ENCODE results near the gene ZNF540. TPM values are rescaled to one million over a fixed set of nuclear protein-coding genes. Genes with fewer than 3 reads are reported as not detected.

The ZNF540 gene
- total RNA-seq, 2 experiments from 2014 or later = 11.6 to 12.0 TPM

- Mint-ChIP-seq H3K4me1 (ENCODE audit: low read depth) (no peaks in the 10 kb centered on the region), H3K27me3 (no peaks in the 10 kb centered on the region), H3K9me3 (peaks cover 13% of the 10 kb centered on the region), H3K36me3 (ENCODE audit: low read depth) (peaks cover 66% of the 10 kb centered on the region), H3K27ac (no peak overlapping the region), H3K4me3 (no peak overlapping the region)
- ATAC-seq (ENCODE audit: poor library complexity) = no peak
- peaks cover 28 to 90% of the 10 kb centered on the region in 2 experiments for H3K9me3 ChIP-seq (ENCODE audit: control insufficient read depth in 1 of 2, insufficient read depth in 1 of 2, low read length in 2 of 2)
- intact Hi-C loops (cut with DNase I, micrococcal nuclease) = no loop called here
- no peak overlapping the region for H3K4me3 ChIP-seq (ENCODE audit: low read length)
- no peaks in the 10 kb centered on the region for H3K4me1 ChIP-seq (ENCODE audit: insufficient read depth, low read length)
- no peak for DNase-seq
- no peaks in the 10 kb centered on the region for H3K27me3 ChIP-seq (ENCODE audit: control insufficient read depth in 1 of 2, insufficient read depth in 2 of 2, low read length in 2 of 2)
- CTCF ChIA-PET = no interaction called here
- H3K36me3 ChIP-seq (ENCODE audit: insufficient read depth, low read length) = peaks cover 24% of the 10 kb centered on the region
- POLR2A ChIA-PET = no interaction called here
- no peak overlapping the region for H3K27ac ChIP-seq (ENCODE audit: low read depth in 1 of 2, low read length in 2 of 2)
- no peak for TF ChIP-seq CTCF (IDR thresholded peaks at IDR 0.05)
These were observed 40.7 kb downstream of the ZNF540 start for GRCh38 chr19:37635076-37636056.

GRCh38 chr19:37654118-37654517, 59.4 kb downstream of the ZNF540 start:
- Mint-ChIP-seq H3K27ac (peak overlapping the region; percentile 98), H3K36me3 (ENCODE audit: low read depth) (peaks cover 58% of the 10 kb centered on the region), H3K9me3 (no peaks in the 10 kb centered on the region), H3K27me3 (no peaks in the 10 kb centered on the region), H3K4me1 (ENCODE audit: low read depth) (peaks cover 41% of the 10 kb centered on the region), H3K4me3 (peak overlapping the region; percentile 99)
- Histone ChIP-seq H3K27ac (ENCODE audit: low read depth in 1 of 2, low read length in 2 of 2) (peak overlapping the region in 1 of 2 donors; percentile 91), H3K4me3 (ENCODE audit: low read length) (peak overlapping the region; percentile 82), H3K36me3 (ENCODE audit: insufficient read depth, low read length) (peaks cover 6% of the 10 kb centered on the region), H3K4me1 (ENCODE audit: insufficient read depth, low read length) (peaks cover 14% of the 10 kb centered on the region), H3K9me3 (ENCODE audit: control insufficient read depth in 1 of 2, insufficient read depth in 1 of 2, low read length in 2 of 2) (peaks cover 0 to 16% of the 10 kb centered on the region in 2 experiments), H3K27me3 (ENCODE audit: control insufficient read depth in 1 of 2, insufficient read depth in 2 of 2, low read length in 2 of 2) (no peaks in the 10 kb centered on the region)
- DNase-seq (no peak), ATAC-seq (ENCODE audit: poor library complexity) (no peak)
- ChIA-PET CTCF (interaction anchor here (1.3 kb wide), 1 partner anchor 60 kb away, joined by 3 read pairs; the partner anchor contains the start of genes ZNF540 and ZNF571), POLR2A (interaction anchor here (1.9 kb wide), 1 partner anchor 60 kb away, joined by 11 read pairs; the partner anchor contains the start of genes ZNF540 and ZNF571)
- intact Hi-C loops (cut with DNase I, micrococcal nuclease) = loop anchor here in 1 of 2 experiments (2.0 kb wide), 2 partner anchors 59 to 65 kb away; partner anchors contain the start of genes ZNF540, ZNF571 and ZNF607
- TF ChIP-seq CTCF (IDR thresholded peaks at IDR 0.05) = no peak

- H3K36me3 Mint-ChIP-seq (ENCODE audit: low read depth) = peaks cover 51% of the 10 kb centered on the region
- H3K27ac Mint-ChIP-seq = peak overlapping the region; percentile 98
- H3K27me3 Mint-ChIP-seq = no peaks in the 10 kb centered on the region
- DNase-seq = peak in 13 of 14 experiments; percentile 1 to 44 (median 11)
- ChIA-PET POLR2A (interaction anchor here (0.6 to 3.0 kb wide), 8 partner anchors 13 to 1081 kb away, joined by 3 to 20 read pairs (median 4); partner anchors contain the start of genes ZNF529, ZNF540, ZNF569 and ZNF571), CTCF (no interaction called here)
- no peak for TF ChIP-seq CTCF (IDR thresholded peaks at IDR 0.05)
- intact Hi-C loops (cut with DNase I, micrococcal nuclease) = loop anchor here (1.0 to 5.0 kb wide), 5 partner anchors 37 to 187 kb away; partner anchors contain the start of genes ZNF540 (in 1 of the 2), ZNF569 (in 1 of the 2), ZNF571 (in 1 of the 2) and ZNF573 (in 1 of the 2)
- Histone ChIP-seq H3K27ac (ENCODE audit: low read depth in 1 of 2, low read length in 2 of 2) (peak overlapping the region; percentile 83 to 91), H3K4me3 (ENCODE audit: low read length) (peak overlapping the region; percentile 82), H3K4me1 (ENCODE audit: insufficient read depth, low read length) (peaks cover 14% of the 10 kb centered on the region), H3K9me3 (ENCODE audit: control insufficient read depth in 1 of 2, insufficient read depth in 1 of 2, low read length in 2 of 2) (peaks cover 0 to 12% of the 10 kb centered on the region in 2 experiments), H3K27me3 (ENCODE audit: control insufficient read depth in 1 of 2, insufficient read depth in 2 of 2, low read length in 2 of 2) (no peaks in the 10 kb centered on the region), H3K36me3 (ENCODE audit: insufficient read depth, low read length) (no peaks in the 10 kb centered on the region)
- peak; percentile 9 for ATAC-seq (ENCODE audit: poor library complexity)
- H3K4me1 Mint-ChIP-seq (ENCODE audit: low read depth) = peaks cover 41% of the 10 kb centered on the region
- H3K4me3 Mint-ChIP-seq = peak overlapping the region; percentile 99
- H3K9me3 Mint-ChIP-seq = no peaks in the 10 kb centered on the region
These were observed 60.1 kb downstream of the ZNF540 start for GRCh38 chr19:37654629-37655300.

All from CD4-positive, alpha-beta T cell (primary cell).